ENCODE measurements around the gene KCNQ5.

KCNQ5 gene

DNA sequence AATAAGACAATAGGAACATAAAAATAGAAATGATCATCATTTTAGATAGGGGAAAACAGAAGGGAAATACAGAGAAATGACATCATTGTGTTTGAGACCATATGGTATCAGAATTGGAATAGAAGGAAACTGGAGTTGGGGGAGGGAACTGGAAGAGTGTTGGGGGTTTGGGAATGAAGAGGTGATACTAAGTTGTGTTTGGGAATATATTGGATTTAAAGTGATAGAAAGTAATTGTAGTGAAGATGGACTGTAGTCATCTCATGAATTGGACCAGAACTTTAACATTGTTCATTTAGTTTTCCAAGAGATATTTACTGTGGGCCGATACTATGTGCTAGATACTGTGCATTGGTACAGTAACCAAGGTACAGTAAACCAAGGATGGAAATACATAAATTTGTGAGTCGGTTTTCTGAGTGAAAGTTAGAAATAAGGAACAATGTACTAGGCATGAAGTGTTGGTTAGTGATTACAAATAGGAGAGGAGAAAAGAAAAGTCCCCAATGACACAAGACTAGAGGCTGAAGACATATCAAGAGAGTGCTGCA, 32.3 kb downstream of the KCNQ5 start:
- no peak overlapping the region for H3K27ac ChIP-seq (ENCODE audit: low read depth, low read length)
- no peak overlapping the region for H3K9ac ChIP-seq (ENCODE audit: low read depth, low read length)
- no peak overlapping the region for H3K4me3 ChIP-seq (ENCODE audit: low read depth, low read length)
- H3K36me3 ChIP-seq (ENCODE audit: control insufficient read depth, insufficient read depth, low read length), result no peaks in the 10 kb centered on the region
- H3K4me1 ChIP-seq (ENCODE audit: control insufficient read depth, insufficient read depth, low read length), result peaks cover 20% of the 10 kb centered on the region
- no peaks in the 10 kb centered on the region for H3K27me3 ChIP-seq (ENCODE audit: control insufficient read depth, insufficient read depth, low read length)
- H3K9me3 ChIP-seq (ENCODE audit: control insufficient read depth, insufficient read depth, low read length), result no peaks in the 10 kb centered on the region

DNA sequence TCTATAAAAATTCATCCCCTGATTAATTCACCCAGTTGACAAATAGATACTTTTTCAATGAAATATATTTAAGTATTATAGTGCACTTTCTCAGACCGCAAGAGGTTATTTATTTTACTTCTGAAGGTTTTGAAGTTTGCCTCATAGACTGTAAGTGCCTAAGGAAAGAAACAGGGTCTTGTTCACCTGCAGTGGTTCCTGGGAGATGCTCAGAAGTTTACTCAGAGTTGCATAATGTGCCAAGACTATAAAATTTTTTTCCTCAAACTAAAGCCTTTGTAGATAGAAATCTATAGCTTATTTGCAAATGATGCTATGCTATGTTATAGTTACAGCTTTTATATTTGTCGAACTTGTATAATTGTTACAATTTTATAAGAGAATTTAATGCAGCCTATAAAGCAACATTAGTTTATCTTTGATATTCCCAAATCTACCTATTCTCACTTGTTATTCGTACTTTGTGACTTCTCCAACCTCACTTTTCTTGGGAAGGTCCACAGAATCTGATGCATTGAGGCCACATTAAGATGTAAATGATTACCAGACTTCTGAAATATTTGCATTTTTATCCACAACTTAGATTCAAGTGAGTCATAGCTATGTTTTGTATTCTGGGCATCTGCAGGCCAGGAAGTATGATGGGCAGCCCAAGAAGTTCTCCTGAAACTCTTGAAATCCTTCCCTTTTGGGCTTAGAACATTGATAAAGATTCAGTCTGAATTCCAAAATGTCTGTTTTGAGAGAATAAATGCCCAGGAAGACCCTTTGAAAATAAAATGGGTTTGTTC, 35.7 kb downstream of the KCNQ5 start:
- Histone ChIP-seq H3K9ac (ENCODE audit: low read depth, low read length) (no peak overlapping the region), H3K27me3 (ENCODE audit: control insufficient read depth, insufficient read depth, low read length) (no peaks in the 10 kb centered on the region), H3K9me3 (ENCODE audit: control insufficient read depth, insufficient read depth, low read length) (no peaks in the 10 kb centered on the region), H3K27ac (ENCODE audit: low read depth, low read length) (no peak overlapping the region), H3K36me3 (ENCODE audit: control insufficient read depth, insufficient read depth, low read length) (no peaks in the 10 kb centered on the region), H3K4me1 (ENCODE audit: control insufficient read depth, insufficient read depth, low read length) (peaks cover 5% of the 10 kb centered on the region), H3K4me3 (ENCODE audit: low read depth, low read length) (no peak overlapping the region)

DNA sequence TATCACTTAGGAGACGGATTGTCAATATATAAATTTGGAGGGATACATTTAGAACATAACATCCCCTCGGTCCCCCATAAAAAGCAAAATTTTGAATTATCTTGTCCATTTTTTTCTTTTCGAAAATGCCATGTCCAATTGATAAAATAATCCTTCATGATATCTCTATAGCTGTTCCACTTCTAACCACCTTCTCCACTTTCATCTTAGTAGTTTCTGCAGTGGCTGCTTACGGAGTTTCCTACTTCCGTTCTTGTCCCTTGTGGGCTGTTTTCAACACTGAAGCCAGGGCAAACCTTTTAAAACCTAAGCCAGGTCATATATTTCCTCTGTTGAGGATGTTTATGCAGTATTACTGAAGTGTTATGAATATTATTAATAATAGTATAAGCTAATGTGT, 37.9 kb downstream of the KCNQ5 start:
- no peaks in the 10 kb centered on the region for H3K4me1 ChIP-seq (ENCODE audit: control insufficient read depth, insufficient read depth, low read length)

DNA sequence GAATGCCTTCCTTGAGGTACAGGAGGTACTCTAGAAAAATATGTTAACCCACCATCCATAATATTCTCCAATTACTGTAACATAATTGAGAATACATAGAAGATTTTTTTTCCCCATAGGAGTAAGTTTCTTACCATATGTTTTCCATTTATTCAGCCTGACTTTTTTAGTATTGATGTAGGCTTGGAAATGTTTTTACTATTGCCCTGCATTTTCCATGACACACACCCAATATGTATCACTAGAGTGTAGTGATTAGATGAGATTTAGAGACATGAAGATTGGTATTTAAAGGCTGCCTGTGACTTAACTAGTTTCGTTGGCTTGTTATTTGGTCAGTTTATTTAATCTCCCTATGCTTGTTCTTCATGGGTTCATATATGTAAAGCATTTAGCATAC, 39.5 kb downstream of the KCNQ5 start:
- no peaks in the 10 kb centered on the region for H3K36me3 ChIP-seq (ENCODE audit: control insufficient read depth, insufficient read depth, low read length)
- H3K4me3 ChIP-seq (ENCODE audit: low read depth, low read length), result no peak overlapping the region
- H3K4me1 ChIP-seq (ENCODE audit: control insufficient read depth, insufficient read depth, low read length), result no peaks in the 10 kb centered on the region
- H3K9me3 ChIP-seq (ENCODE audit: control insufficient read depth, insufficient read depth, low read length), result no peaks in the 10 kb centered on the region
- no peaks in the 10 kb centered on the region for H3K27me3 ChIP-seq (ENCODE audit: control insufficient read depth, insufficient read depth, low read length)
- no peak overlapping the region for H3K27ac ChIP-seq (ENCODE audit: low read depth, low read length)
- H3K9ac ChIP-seq (ENCODE audit: low read depth, low read length), result no peak overlapping the region

More for the DNA sequence above, 37.9 kb downstream of the KCNQ5 start:
- H3K36me3 ChIP-seq (ENCODE audit: control insufficient read depth, insufficient read depth, low read length), result no peaks in the 10 kb centered on the region
- H3K27ac ChIP-seq (ENCODE audit: low read depth, low read length), result no peak overlapping the region
- H3K4me3 ChIP-seq (ENCODE audit: low read depth, low read length), result no peak overlapping the region
- no peaks in the 10 kb centered on the region for H3K27me3 ChIP-seq (ENCODE audit: control insufficient read depth, insufficient read depth, low read length)
- no peaks in the 10 kb centered on the region for H3K9me3 ChIP-seq (ENCODE audit: control insufficient read depth, insufficient read depth, low read length)
- no peak overlapping the region for H3K9ac ChIP-seq (ENCODE audit: low read depth, low read length)

DNA sequence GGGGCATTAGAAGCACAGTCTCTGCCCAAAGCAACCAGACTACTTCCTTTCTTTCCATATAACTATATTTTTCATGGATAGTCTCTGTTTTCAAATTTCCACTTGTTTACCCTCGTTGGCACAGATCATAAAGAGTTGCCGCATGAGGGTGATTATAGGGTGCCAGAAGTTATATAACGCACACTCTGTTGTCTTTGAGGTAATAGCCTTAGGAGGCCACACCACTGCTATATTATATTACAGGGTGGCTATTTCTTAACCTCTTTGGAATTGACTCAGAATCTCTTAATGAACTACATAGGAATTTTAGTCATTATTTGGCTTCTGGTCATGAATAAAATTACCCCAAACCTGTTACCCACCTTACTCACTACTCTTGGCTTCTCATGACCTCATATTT, 43.7 kb downstream of the KCNQ5 start:
- no peaks in the 10 kb centered on the region for H3K36me3 ChIP-seq (ENCODE audit: control insufficient read depth, insufficient read depth, low read length)
- H3K9me3 ChIP-seq (ENCODE audit: control insufficient read depth, insufficient read depth, low read length), result no peaks in the 10 kb centered on the region
- H3K9ac ChIP-seq (ENCODE audit: low read depth, low read length), result no peak overlapping the region
- no peak overlapping the region for H3K27ac ChIP-seq (ENCODE audit: low read depth, low read length)
- no peaks in the 10 kb centered on the region for H3K27me3 ChIP-seq (ENCODE audit: control insufficient read depth, insufficient read depth, low read length)
- no peaks in the 10 kb centered on the region for H3K4me1 ChIP-seq (ENCODE audit: control insufficient read depth, insufficient read depth, low read length)
- no peak overlapping the region for H3K4me3 ChIP-seq (ENCODE audit: low read depth, low read length)

DNA sequence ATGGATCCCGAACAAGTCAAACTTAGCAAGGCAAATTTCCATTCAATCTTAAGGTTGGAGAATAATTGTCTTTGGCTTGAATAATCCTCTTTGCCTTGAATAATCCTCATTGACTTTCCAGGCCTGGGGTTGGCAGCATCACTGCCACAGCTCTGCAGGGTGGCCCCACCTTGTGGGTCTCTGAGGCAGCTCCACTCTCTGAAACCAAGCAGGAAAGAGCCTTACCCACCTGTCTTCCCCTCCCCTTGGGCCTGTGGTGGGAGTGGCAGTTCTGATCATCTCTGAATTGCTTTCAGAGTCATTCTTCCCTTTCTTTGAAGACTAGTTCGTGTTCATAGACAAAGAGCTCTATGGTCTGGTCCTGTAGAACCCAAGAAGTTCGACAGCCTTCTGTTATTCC, 47.5 kb downstream of the KCNQ5 start:
- Histone ChIP-seq H3K36me3 (ENCODE audit: control insufficient read depth, insufficient read depth, low read length) (no peaks in the 10 kb centered on the region), H3K4me1 (ENCODE audit: control insufficient read depth, insufficient read depth, low read length) (no peaks in the 10 kb centered on the region), H3K9ac (ENCODE audit: low read depth, low read length) (no peak overlapping the region), H3K27ac (ENCODE audit: low read depth, low read length) (no peak overlapping the region), H3K27me3 (ENCODE audit: control insufficient read depth, insufficient read depth, low read length) (no peaks in the 10 kb centered on the region), H3K9me3 (ENCODE audit: control insufficient read depth, insufficient read depth, low read length) (no peaks in the 10 kb centered on the region), H3K4me3 (ENCODE audit: low read depth, low read length) (no peak overlapping the region)

DNA sequence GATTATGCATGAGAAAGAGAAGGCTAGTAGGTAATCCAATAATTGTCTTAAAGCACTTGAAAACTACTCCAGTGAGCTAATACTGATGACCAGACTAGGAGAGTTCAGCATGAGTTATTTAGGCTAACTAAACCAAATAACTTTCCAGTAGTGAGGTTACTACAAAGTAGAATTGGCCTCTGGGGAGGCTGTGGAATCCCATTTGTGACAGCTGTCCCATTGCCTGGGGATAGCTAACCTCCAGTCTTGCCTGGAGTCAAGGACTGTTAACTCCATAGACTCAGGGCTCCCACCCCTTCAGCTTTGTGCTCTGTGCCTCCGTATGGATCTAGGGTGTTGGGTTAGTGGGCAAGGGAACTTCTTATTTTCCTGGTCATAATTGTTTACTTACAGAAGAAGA, 51.0 kb downstream of the KCNQ5 start:
- Histone ChIP-seq H3K36me3 (ENCODE audit: control insufficient read depth, insufficient read depth, low read length) (no peaks in the 10 kb centered on the region), H3K9ac (ENCODE audit: low read depth, low read length) (no peak overlapping the region), H3K27me3 (ENCODE audit: control insufficient read depth, insufficient read depth, low read length) (no peaks in the 10 kb centered on the region), H3K27ac (ENCODE audit: low read depth, low read length) (no peak overlapping the region), H3K4me3 (ENCODE audit: low read depth, low read length) (no peak overlapping the region), H3K9me3 (ENCODE audit: control insufficient read depth, insufficient read depth, low read length) (no peaks in the 10 kb centered on the region), H3K4me1 (ENCODE audit: control insufficient read depth, insufficient read depth, low read length) (no peaks in the 10 kb centered on the region)

DNA sequence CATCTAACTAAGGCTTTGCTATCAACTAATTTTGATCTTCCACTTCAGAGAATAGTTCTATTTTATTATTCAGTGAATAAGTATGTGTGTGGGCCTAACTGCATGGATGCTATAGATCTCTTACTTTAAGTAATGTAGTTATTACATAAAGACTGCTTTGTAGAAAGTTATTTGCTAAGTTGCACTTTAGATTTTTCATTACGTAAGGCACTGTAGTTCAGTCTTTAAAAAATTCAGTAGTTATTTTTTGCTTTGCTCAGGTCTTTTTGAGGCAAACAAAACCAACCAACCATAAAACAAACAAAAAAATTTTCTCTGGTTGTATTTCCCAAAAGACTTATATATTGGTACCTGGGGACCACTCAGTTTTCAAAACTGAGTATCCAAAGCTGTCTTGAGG, 53.0 kb downstream of the KCNQ5 start:
- H3K4me3 ChIP-seq (ENCODE audit: low read depth, low read length), result no peak overlapping the region
- no peaks in the 10 kb centered on the region for H3K36me3 ChIP-seq (ENCODE audit: control insufficient read depth, insufficient read depth, low read length)
- H3K27ac ChIP-seq (ENCODE audit: low read depth, low read length), result no peak overlapping the region
- H3K27me3 ChIP-seq (ENCODE audit: control insufficient read depth, insufficient read depth, low read length), result no peaks in the 10 kb centered on the region
- H3K4me1 ChIP-seq (ENCODE audit: control insufficient read depth, insufficient read depth, low read length), result no peaks in the 10 kb centered on the region
- no peak overlapping the region for H3K9ac ChIP-seq (ENCODE audit: low read depth, low read length)
- H3K9me3 ChIP-seq (ENCODE audit: control insufficient read depth, insufficient read depth, low read length), result no peaks in the 10 kb centered on the region

DNA sequence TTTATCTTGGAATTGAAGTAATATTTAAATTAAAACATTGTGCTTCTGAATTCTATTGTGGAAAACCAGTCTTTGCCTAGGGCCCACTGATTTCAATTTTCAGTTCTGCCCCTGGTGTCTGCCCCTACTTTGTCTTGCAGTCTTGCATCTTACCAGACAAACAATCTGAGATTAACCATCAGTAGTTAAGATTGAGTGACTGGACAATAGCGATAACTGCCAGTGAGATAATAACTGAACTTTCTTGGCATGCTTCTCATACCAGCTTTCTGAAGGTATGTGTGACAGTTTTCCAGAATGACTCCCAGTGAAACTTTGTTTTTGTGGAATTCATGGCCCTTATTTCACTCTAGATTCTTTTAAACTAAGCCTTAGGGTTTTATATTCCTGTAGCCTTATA, 53.5 kb downstream of the KCNQ5 start:
- Histone ChIP-seq H3K27me3 (ENCODE audit: control insufficient read depth, insufficient read depth, low read length) (no peaks in the 10 kb centered on the region), H3K4me3 (ENCODE audit: low read depth, low read length) (no peak overlapping the region), H3K9me3 (ENCODE audit: control insufficient read depth, insufficient read depth, low read length) (no peaks in the 10 kb centered on the region), H3K36me3 (ENCODE audit: control insufficient read depth, insufficient read depth, low read length) (no peaks in the 10 kb centered on the region), H3K4me1 (ENCODE audit: control insufficient read depth, insufficient read depth, low read length) (no peaks in the 10 kb centered on the region), H3K27ac (ENCODE audit: low read depth, low read length) (no peak overlapping the region), H3K9ac (ENCODE audit: low read depth, low read length) (no peak overlapping the region)

DNA sequence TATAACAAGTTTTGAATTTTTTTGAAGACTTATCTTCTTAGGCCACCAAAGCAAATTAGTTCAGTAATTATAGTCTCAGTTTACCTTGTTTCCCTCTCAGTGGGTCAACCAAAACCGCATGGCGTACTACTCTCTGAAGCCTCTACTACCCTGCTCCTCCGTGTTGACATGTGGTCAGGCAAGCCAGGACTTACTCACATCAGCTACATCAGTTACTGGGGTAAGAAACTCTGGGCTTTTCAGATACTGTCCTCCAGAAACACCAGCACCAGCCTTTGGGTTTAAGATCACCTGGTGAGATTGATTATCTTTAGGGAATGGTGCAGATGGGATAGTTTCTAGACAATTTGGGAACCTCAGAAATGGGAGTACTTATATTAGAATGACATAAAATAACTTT, 55.1 kb downstream of the KCNQ5 start:
- Histone ChIP-seq H3K27ac (ENCODE audit: low read depth, low read length) (no peak overlapping the region), H3K36me3 (ENCODE audit: control insufficient read depth, insufficient read depth, low read length) (no peaks in the 10 kb centered on the region), H3K9ac (ENCODE audit: low read depth, low read length) (no peak overlapping the region), H3K27me3 (ENCODE audit: control insufficient read depth, insufficient read depth, low read length) (no peaks in the 10 kb centered on the region), H3K4me1 (ENCODE audit: control insufficient read depth, insufficient read depth, low read length) (no peaks in the 10 kb centered on the region), H3K4me3 (ENCODE audit: low read depth, low read length) (no peak overlapping the region), H3K9me3 (ENCODE audit: control insufficient read depth, insufficient read depth, low read length) (no peaks in the 10 kb centered on the region)

DNA sequence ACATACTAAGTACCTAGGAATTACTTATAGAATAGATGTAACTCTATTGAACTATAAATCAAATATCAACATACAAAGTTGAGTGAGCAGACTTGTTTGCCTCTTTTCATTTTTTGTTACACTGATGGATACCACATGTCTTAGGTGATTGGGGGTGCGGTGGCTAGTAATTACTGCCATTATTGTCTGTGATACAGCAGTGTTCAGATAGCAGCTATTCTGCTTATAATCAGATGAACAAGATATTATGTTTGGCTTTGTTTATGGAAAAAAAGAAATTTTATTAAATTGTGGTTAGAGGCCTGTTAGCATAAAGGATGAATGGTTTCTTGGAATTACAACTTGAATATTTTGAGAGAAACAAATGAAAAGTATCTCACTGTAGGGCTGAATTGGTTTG, 55.9 kb downstream of the KCNQ5 start:
- H3K4me3 ChIP-seq (ENCODE audit: low read depth, low read length), result no peak overlapping the region
- H3K36me3 ChIP-seq (ENCODE audit: control insufficient read depth, insufficient read depth, low read length), result no peaks in the 10 kb centered on the region
- H3K9ac ChIP-seq (ENCODE audit: low read depth, low read length), result no peak overlapping the region
- no peaks in the 10 kb centered on the region for H3K9me3 ChIP-seq (ENCODE audit: control insufficient read depth, insufficient read depth, low read length)
- no peaks in the 10 kb centered on the region for H3K27me3 ChIP-seq (ENCODE audit: control insufficient read depth, insufficient read depth, low read length)
- H3K4me1 ChIP-seq (ENCODE audit: control insufficient read depth, insufficient read depth, low read length), result no peaks in the 10 kb centered on the region
- no peak overlapping the region for H3K27ac ChIP-seq (ENCODE audit: low read depth, low read length)

Data from HUES48 (cell line).